ENCODE data around the gene APOD. TPM values are rescaled to one million over a fixed set of nuclear protein-coding genes. Genes with fewer than 3 reads are reported as not detected.

Gene APOD
- total and polyA plus RNA-seq, 2 of the 4 experiments (the other 2 are of a cell fraction): 0.36 TPM; not detected in 1

- no peak overlapping the region for H2BK5ac ChIP-seq (ENCODE audit: low read depth, low read length, poor library complexity, severe bottlenecking)
- no peak overlapping the region for H3K4me2 ChIP-seq (ENCODE audit: low read depth, low read length)
- peaks cover 2% of the 10 kb centered on the region; the same call in 1 of the 2 replicates for H3K4me1 ChIP-seq (ENCODE audit: control insufficient read depth, insufficient read depth, low read length)
- H2BK15ac ChIP-seq (ENCODE audit: low read depth, low read length): no peak overlapping the region
- H3K79me1 ChIP-seq (ENCODE audit: low read depth in 1 of 2, low read length in 2 of 2): no peaks in the 10 kb centered on the region
- no peak overlapping the region for H2AFZ ChIP-seq (replicated peaks; ENCODE audit: low read length, poor library complexity)
- intact Hi-C loops (cut with micrococcal nuclease): no loop called here
- H4K91ac ChIP-seq (ENCODE audit: insufficient read depth, low read depth, low read length): no peak overlapping the region
- 39% methylated on average over 4 of the region's 9 CpGs; no CpG with 5 or more reads in 1 of the 2 experiments for WGBS, 2 experiments (ENCODE audit: extremely low coverage in 2 of 2, insufficient read length in 1 of 2)
- H2AK9ac ChIP-seq (replicated peaks; ENCODE audit: low read depth, low read length, poor library complexity): no peak overlapping the region
- no peak overlapping the region for H3K4ac ChIP-seq (ENCODE audit: low read depth, low read length)
- no peaks in the 10 kb centered on the region for H3K36me3 ChIP-seq (ENCODE audit: control insufficient read depth, insufficient read depth, low read length)
- no peaks in the 10 kb centered on the region for H4K20me1 ChIP-seq (ENCODE audit: insufficient read depth, low read length)
- H3K9me3 ChIP-seq (ENCODE audit: control insufficient read depth, insufficient read depth, low read length): no peaks in the 10 kb centered on the region
- in situ Hi-C loops (cut with MboI; ENCODE audit: low sequenced_read_pairs): no loop called here
- TF ChIP-seq RAD21 (IDR thresholded peaks at IDR 0.05; ENCODE audit: low read length) (no peak), MXI1 (IDR thresholded peaks at IDR 0.05; ENCODE audit: borderline replicate concordance, low read depth, low read length) (no peak), FOS (IDR thresholded peaks at IDR 0.05; ENCODE audit: low read depth, low read length) (no peak), MAFK (IDR thresholded peaks at IDR 0.05; ENCODE audit: low read depth, low read length) (no peak), SMC3 (IDR thresholded peaks at IDR 0.05; ENCODE audit: low read depth, low read length) (no peak), NFE2L2 (IDR thresholded peaks at IDR 0.05; ENCODE audit: low read depth, low read length) (no peak), RCOR1 (IDR thresholded peaks at IDR 0.05; ENCODE audit: insufficient replicate concordance, low read length) (no peak), ELK1 (IDR thresholded peaks at IDR 0.05; ENCODE audit: borderline replicate concordance, low read depth, low read length) (no peak), CEBPB (IDR thresholded peaks at IDR 0.05; ENCODE audit: low read depth, low read length) (no peak), BHLHE40 (IDR thresholded peaks at IDR 0.05; ENCODE audit: low read depth, low read length) (no peak), RFX5 (IDR thresholded peaks at IDR 0.05; ENCODE audit: low read depth, low read length) (no peak), MAZ (IDR thresholded peaks at IDR 0.05; ENCODE audit: borderline replicate concordance, low read depth, low read length) (no peak), CTCF (conservative IDR thresholded peaks at IDR 0.05; ENCODE audit: low read depth, low read length) (no peak)
- dilution Hi-C loops (cut with HindIII; ENCODE audit: low sequenced_read_pairs, unreplicated experiment): no loop called here
- peaks cover 18% of the 10 kb centered on the region for H3K27me3 ChIP-seq (ENCODE audit: control insufficient read depth, insufficient read depth, low read length)
- no peak overlapping the region for H3K18ac ChIP-seq (ENCODE audit: low read depth, low read length)
- DNase-seq (no peak), ATAC-seq (ENCODE audit: low read depth) (no peak)
- no peak overlapping the region for H2BK20ac ChIP-seq (ENCODE audit: low read depth, low read length)
- H3K9me1 ChIP-seq (ENCODE audit: insufficient read depth, low read length): no peaks in the 10 kb centered on the region
- ChIA-PET CTCF (no interaction called here), POLR2A (ENCODE audit: unreplicated experiment) (no interaction called here)
- H2BK120ac ChIP-seq (ENCODE audit: low read depth, low read length): no peak overlapping the region
- H3K23ac ChIP-seq (ENCODE audit: low read depth, low read length): no peak overlapping the region
- no peak overlapping the region for H4K8ac ChIP-seq (ENCODE audit: low read depth in 2 of 2, low read length in 2 of 2)
- H3K56ac ChIP-seq (ENCODE audit: extremely low read depth, insufficient read depth, low read length): no peak overlapping the region
- no TSS peak for BruUV-seq (replicated peaks)
- no peak overlapping the region for H2AK5ac ChIP-seq (ENCODE audit: low read depth, low read length)
- no peak overlapping the region for H3K14ac ChIP-seq (replicated peaks; ENCODE audit: low read depth, low read length)
- H3K9ac ChIP-seq (ENCODE audit: low read depth, low read length): no peak overlapping the region
- H4K5ac ChIP-seq (ENCODE audit: low read depth, low read length): no peak overlapping the region
- no peak overlapping the region for H3K27ac ChIP-seq (ENCODE audit: insufficient read depth, low read length)
- no peak overlapping the region for H3K4me3 ChIP-seq (ENCODE audit: insufficient read depth, low read depth, low read length)
Observed at GRCh38 chr3:195549931-195550519, 33.7 kb downstream of the APOD start.

Data from IMR-90 (cell line).